ENCODE measurements around the gene PIK3AP1.

PIK3AP1 gene

DNA sequence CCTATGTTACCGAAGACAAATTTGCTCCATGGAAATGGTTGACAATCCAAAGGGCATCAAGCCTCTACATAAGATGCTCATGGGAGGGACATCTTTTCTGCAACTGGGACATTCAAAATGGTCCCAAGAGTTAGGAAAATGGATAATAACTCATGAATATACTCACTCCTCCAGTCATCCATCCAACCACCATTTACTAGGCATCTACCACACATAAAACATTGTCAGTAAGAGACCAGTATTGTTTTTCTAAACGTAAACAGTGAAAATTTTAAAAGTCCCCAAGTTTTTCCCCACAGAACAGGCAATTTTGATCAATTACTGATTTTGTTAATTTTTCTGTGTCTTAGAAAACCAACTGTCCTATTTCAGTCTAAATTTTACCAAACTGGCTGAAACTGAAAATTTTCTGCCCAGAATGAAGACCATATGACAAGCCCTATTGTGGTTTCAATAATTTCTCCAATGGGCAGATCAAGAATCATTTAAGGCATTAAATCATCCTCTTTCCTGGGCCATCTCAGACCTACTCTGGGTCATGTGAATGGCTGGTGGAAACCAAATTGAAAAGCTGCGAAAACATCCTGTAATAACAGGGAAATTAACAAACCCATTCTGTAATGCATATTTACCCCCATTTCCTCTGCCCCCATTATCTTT lies 24.2 kb downstream of the PIK3AP1 start:
- TF ChIP-seq, protein P1, sequence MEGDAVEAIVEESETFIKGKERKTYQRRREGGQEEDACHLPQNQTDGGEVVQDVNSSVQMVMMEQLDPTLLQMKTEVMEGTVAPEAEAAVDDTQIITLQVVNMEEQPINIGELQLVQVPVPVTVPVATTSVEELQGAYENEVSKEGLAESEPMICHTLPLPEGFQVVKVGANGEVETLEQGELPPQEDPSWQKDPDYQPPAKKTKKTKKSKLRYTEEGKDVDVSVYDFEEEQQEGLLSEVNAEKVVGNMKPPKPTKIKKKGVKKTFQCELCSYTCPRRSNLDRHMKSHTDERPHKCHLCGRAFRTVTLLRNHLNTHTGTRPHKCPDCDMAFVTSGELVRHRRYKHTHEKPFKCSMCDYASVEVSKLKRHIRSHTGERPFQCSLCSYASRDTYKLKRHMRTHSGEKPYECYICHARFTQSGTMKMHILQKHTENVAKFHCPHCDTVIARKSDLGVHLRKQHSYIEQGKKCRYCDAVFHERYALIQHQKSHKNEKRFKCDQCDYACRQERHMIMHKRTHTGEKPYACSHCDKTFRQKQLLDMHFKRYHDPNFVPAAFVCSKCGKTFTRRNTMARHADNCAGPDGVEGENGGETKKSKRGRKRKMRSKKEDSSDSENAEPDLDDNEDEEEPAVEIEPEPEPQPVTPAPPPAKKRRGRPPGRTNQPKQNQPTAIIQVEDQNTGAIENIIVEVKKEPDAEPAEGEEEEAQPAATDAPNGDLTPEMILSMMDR (conservative IDR thresholded peaks at IDR 0.05; ENCODE audit: low read length), result no peak
- no peak for DNase-seq (ENCODE audit: low read depth)
- no peak overlapping the region for H3K4me3 ChIP-seq (ENCODE audit: low read length)

DNA sequence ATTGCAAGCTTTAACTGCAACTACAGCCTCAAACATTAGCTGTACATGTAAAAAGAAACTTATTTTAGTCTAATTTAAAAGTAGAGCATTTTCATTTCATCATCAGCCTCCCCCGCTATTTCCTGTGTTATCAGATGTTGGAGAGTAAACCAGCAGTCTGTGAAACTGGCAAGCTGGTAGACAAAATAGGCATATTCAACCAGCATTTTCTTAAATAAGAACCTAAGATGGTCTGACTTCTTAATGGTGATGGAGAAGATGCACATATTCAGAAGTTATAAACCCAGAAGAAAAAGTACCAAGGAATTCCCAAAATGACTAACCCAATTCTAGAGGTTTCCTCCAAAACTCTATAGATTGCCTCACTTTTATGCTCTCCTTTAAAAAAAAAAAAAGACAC lies 24.9 kb downstream of the PIK3AP1 start:
- TF ChIP-seq, protein P1 (conservative IDR thresholded peaks at IDR 0.05; ENCODE audit: low read length), result no peak
- no peak overlapping the region for H3K4me3 ChIP-seq (ENCODE audit: low read length)
- no peak for DNase-seq (ENCODE audit: low read depth)

DNA sequence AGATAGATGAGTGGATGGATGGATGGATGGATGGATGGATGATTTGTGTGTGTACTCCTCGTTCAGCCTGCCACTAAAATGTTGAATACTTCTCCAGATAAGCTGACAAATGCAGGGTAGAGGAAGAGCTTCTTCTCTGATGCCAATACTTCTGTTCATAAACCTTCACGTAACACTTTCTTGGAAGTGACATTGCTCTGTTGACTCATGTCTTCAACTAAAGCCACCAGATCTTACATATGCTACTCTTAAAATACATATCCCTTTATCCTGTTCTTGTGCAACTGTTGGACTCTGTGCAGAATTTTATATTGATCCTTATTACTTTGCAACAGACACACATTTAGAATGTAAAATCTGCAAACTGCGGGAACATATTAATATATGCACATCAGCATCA lies 26.9 kb downstream of the PIK3AP1 start:
- no peak overlapping the region for H3K4me3 ChIP-seq (ENCODE audit: low read length)
- TF ChIP-seq, protein P1 (conservative IDR thresholded peaks at IDR 0.05; ENCODE audit: low read length), result no peak
- no peak for DNase-seq (ENCODE audit: low read depth)

DNA sequence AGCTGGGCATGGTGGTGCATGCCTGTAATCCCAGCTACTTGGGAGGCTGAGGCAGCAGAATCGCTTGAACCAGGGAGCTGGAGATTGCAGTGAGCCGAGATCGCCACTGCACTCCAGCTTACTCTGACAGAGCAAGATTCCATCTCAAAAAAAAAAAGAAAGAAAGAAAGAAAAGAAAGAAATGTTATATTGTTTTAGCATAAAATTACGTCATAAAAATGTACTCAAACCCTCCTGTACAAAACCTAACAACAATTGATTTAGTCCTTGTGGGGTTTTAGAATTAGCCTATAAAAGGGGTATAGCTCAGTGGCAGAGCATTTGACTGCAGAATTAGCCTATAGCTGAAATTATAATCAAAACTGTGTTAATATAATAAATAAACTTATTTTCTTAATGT lies 27.9 kb downstream of the PIK3AP1 start:
- no peak for DNase-seq (ENCODE audit: low read depth)
- TF ChIP-seq, protein P1 (conservative IDR thresholded peaks at IDR 0.05; ENCODE audit: low read length), result no peak
- H3K4me3 ChIP-seq (ENCODE audit: low read length), result no peak overlapping the region

DNA sequence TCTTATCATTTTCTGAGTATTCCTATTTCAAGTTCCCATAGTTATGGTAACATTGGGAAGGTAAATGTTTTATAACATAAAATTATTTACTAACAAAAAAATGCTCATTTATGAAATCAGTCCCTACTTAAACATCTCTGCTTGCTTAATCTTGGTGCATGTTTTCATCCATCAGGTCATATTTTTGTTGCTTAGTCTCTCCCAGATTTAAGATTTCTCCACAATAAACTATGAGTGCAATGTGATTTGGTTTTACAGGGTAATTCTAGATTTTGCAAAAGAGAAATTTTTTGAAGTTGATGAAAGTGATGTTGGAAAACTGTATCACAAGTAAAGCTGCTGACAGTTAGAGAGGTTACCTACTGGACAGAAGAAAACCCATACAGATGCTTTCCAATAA lies 28.6 kb downstream of the PIK3AP1 start:
- peak; percentile 50 for DNase-seq (ENCODE audit: low read depth)
- TF ChIP-seq, protein P1 (conservative IDR thresholded peaks at IDR 0.05; ENCODE audit: low read length), result no peak
- H3K4me3 ChIP-seq (ENCODE audit: low read length), result no peak overlapping the region

DNA sequence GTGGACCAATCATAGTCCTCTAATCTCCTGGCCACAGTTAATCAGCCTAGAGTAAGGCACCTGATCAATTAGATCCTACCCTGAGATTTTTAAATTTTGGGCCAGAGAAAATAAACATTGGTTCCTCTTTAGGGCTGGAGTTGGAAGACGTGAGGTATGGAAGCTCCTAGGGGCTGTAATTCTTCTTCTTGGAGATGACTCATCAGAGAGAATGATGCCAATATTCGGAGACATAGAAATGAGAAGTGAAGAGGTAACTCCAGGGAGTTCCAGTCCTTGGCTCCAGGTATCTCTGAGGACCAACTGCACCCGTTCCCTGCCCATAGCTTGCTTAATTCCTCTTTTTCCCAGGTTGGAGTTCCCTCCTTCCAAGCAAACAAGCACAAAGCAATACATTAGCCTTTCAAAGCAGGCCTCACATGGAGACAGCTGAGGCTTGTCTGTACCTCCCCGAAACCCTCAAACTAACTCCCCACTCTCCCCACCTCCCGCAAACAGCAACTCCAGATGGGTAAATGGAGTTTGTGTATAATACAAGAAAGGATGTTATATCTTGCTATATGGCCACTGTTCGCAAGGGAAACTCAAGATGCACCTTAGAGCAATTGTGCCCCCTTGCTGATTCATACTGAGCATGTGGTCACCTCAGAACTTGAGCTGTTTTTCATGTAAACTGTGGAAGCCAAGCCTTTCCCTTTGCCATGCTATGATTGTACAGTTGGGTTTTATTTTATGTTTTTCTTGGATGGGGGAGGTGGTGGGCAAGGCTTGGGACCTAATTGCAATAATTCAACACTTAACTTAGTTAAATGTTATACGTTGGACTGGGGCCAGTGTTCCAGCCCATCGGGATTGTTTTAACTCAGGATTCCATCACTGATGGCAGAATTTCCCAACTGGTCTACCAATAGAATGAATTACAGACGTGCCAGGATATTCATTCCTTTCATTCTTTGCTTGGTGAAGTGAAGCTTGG lies 29.3 kb downstream of the PIK3AP1 start:
- no peak overlapping the region for H3K4me3 ChIP-seq (ENCODE audit: low read length)
- peak; percentile 71 for DNase-seq (ENCODE audit: low read depth)
- TF ChIP-seq, protein P1 (conservative IDR thresholded peaks at IDR 0.05; ENCODE audit: low read length), result no peak

All from AG10803 (cell line).